CD4-positive, alpha-beta memory T cell (primary cell): ENCODE results near the gene AGAP6. TPM values are rescaled to one million over a fixed set of nuclear protein-coding genes. Genes with fewer than 3 reads are reported as not detected.
"Not testable (repeated sequence)": the region's sequence is repeated elsewhere in the genome, so short reads cannot be mapped to it uniquely, and the experiment has no call there.

Source experiments
- CTCF ChIA-PET: fragments of 350-600 bp; sonication (Branson Sonifier 250); formaldehyde crosslinking; loops from one replicate; lab custom pipeline; 2021; ENCODE audit warnings: inconsistent platforms; ENCODE audit not compliant: partially characterized antibody; lab: Charles Lee
- POLR2A ChIA-PET: fragments of 350-600 bp; sonication (Branson Sonifier 250); formaldehyde crosslinking; loops from one replicate; lab custom pipeline; 2021; ENCODE audit not compliant: partially characterized antibody; lab: Charles Lee
- DNase-seq, 5 donors: peaks; one replicate each; pipeline versions ENCODE4 v3.0.0 to v3.0.0-alpha.2; 2020 to 2022; ENCODE audit warnings: mixed read lengths in 1 of 5
- H3K27ac ChIP-seq: one replicate; pipeline ENCODE4 v1.7.0; 2013; ENCODE audit warnings: low read depth, low read length
- H3K27me3 ChIP-seq: 2 replicates; pipeline ENCODE4 v1.7.0; 2013; ENCODE audit warnings: mild to moderate bottlenecking, low read length, moderate library complexity; ENCODE audit not compliant: insufficient read depth
- H3K36me3 ChIP-seq: 2 replicates; pipeline ENCODE4 v1.7.0; 2013; ENCODE audit warnings: mild to moderate bottlenecking, low read length, moderate library complexity; ENCODE audit not compliant: insufficient read depth
- H3K4me1 ChIP-seq: 2 replicates; pipeline ENCODE4 v1.7.0; 2013; ENCODE audit warnings: mild to moderate bottlenecking, low read length, moderate library complexity; ENCODE audit not compliant: insufficient read depth
- H3K4me3 ChIP-seq, 2 donors: one replicate each; pipeline ENCODE4 v1.7.0; 2013; ENCODE audit warnings: low read length in 2 of 2, mild to moderate bottlenecking in 1 of 2
- H3K9me3 ChIP-seq, 2 donors: one replicate each; pipeline ENCODE4 v1.7.0; 2013; ENCODE audit warnings: low read length in 2 of 2, control low read depth in 1 of 2; ENCODE audit not compliant: control insufficient read depth in 1 of 2
- H3K27ac Mint-ChIP-seq, 7 donors: one replicate each; pipeline ENCODE4 v1.8.0; 2020 to 2021; ENCODE audit warnings: mixed read lengths in 7 of 7, mild to moderate bottlenecking in 6 of 7, inconsistent platforms in 3 of 7, moderate library complexity in 3 of 7
- H3K27me3 Mint-ChIP-seq, 2 donors: one replicate each; pipeline ENCODE4 v1.8.0; 2020 to 2021; ENCODE audit warnings: mixed read lengths in 2 of 2
- H3K36me3 Mint-ChIP-seq, 2 donors: one replicate each; pipeline ENCODE4 v1.8.0; 2020 to 2021; ENCODE audit warnings: mixed read lengths in 2 of 2, inconsistent platforms in 1 of 2, mild to moderate bottlenecking in 1 of 2
- H3K4me1 Mint-ChIP-seq, 4 donors: one replicate each; pipeline ENCODE4 v1.8.0; 2020 to 2021; ENCODE audit warnings: mixed read lengths in 4 of 4, mild to moderate bottlenecking in 1 of 4
- H3K4me3 Mint-ChIP-seq, 8 donors: one replicate each; pipeline ENCODE4 v1.8.0; 2020 to 2021; ENCODE audit warnings: mixed read lengths in 8 of 8, mild to moderate bottlenecking in 7 of 8, moderate library complexity in 6 of 8, inconsistent platforms in 3 of 8
- H3K9me3 Mint-ChIP-seq, 8 donors: one replicate each; pipeline ENCODE4 v1.8.0; 2020 to 2021; ENCODE audit warnings: mixed read lengths in 8 of 8, mild to moderate bottlenecking in 5 of 8, inconsistent platforms in 3 of 8, moderate library complexity in 1 of 8
- intact Hi-C: fragments of 100-400 bp; cut with micrococcal nuclease; formaldehyde crosslinking; loops from one replicate; pipeline ENCODE4 v1.15.1; 2023
- polyA plus RNA-seq, 2 donors: library from polyadenylated mRNA; unstranded; fragments of 300-500 nt; fragmentation: Illumina TruSeq; gene quantifications; one replicate each; pipeline ENCODE4 v1.2.3, GENCODE V29; 2021
- total RNA-seq, 2 experiments: library from RNA; stranded (reverse); gene quantifications; one replicate each; pipeline ENCODE4 v1.2.3, GENCODE V29; 2021

AGAP6 gene
- total RNA-seq (10 to 100 TPM; 20.2 to 22.4 TPM), polyA plus RNA-seq (1 to 10 TPM in 1 of 2 donors, under 1 TPM in 1; 0.49 to 1.9 TPM)

GRCh38 chr10:49988376-49988775 lies at the start of gene AGAP6:
Gene AGAP6 (plus strand): TSS chr10:49988406. CDS start chr10:49988716, 310 bp downstream.
- H3K4me1 ChIP-seq, DNase-seq, H3K4me3 Mint-ChIP-seq, H3K9me3 Mint-ChIP-seq, H3K9me3 ChIP-seq, intact Hi-C loops, H3K4me1 Mint-ChIP-seq, H3K36me3 ChIP-seq, POLR2A ChIA-PET, H3K27ac ChIP-seq, H3K4me3 ChIP-seq, CTCF ChIA-PET, H3K27me3 ChIP-seq, H3K36me3 Mint-ChIP-seq, H3K27ac Mint-ChIP-seq, H3K27me3 Mint-ChIP-seq: not testable (repeated sequence)

DNA sequence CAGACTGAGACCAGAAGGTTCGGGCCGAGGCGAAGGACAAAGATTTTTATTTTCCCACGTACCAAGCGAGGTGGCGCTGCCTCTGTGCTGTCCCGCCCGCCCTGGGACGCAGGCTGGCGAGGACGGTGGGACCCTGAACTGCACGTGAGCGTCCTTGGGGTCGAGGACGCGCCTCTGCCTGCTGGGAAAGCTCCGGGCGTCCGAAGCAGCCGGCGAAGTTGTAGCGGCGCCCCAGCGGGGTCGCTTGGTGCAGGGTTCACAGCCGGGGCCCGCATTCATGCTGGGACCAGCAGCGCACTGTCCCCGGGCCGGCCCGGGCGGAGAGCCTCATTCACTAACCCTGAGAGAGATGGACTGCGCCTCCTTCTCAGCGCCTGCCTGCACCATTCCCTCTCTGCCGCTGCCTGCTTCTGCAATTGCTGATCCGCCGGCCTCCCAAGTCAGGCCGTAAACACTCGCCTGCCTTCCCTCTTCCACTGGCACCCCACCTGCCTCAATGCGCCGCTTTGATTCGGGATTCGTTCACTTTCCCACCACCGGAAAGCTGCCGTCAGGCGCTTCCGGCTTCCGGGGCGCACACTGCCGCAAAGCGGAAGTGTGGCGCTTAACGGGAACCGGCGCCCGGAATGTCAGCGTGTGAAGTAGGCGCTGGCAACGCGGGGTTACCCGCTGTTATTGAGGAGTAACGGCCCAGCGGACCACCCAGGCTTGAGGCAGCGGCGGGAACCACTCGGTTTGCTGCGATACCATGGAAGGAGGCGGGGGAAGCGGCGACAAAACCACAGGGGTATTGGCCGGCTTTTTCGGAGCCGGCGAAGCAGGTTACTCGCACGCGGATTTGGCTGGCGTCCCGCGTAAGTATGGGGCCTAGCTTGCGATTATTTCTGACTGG lies 46.5 kb upstream of the AGAP6 start, which contains the start of the genes PARG and TIMM23B:
TSS of gene PARG (minus strand) at position 581 of the 892 bp plus-strand sequence. CDS start at position 279, 302 bp downstream.
TSS of gene TIMM23B (plus strand) at position 607 of the 892 bp plus-strand sequence. CDS start at position 749, 142 bp downstream.
- H3K36me3 ChIP-seq, CTCF ChIA-PET, POLR2A ChIA-PET, H3K9me3 ChIP-seq, H3K9me3 Mint-ChIP-seq, H3K27me3 ChIP-seq, H3K27me3 Mint-ChIP-seq: not testable (repeated sequence)
- Histone ChIP-seq H3K4me3 (peak within 1 kb of the TSS; percentile 84 to 91), H3K4me1 (peaks cover 26% of the 10 kb centered on the region), H3K27ac (peak within 1 kb of the TSS; percentile 64)
- peak; percentile 81 to 86 (median 86) for DNase-seq
- H3K4me3 Mint-ChIP-seq = peak within 1 kb of the TSS; percentile 98 to 100 (median 100)
- peak within 1 kb of the TSS; percentile 90 to 98 (median 96) for H3K27ac Mint-ChIP-seq
- intact Hi-C loops = loop anchor here (10.0 kb wide), 1 partner anchor 683 kb away; the partner anchor contains the start of gene SGMS1
- H3K4me1 Mint-ChIP-seq = peaks cover 18 to 49% (median 35%) of the 10 kb centered on the region in 4 donors
- H3K36me3 Mint-ChIP-seq = peaks cover 5 to 19% of the 10 kb centered on the region in 2 donors

DNA sequence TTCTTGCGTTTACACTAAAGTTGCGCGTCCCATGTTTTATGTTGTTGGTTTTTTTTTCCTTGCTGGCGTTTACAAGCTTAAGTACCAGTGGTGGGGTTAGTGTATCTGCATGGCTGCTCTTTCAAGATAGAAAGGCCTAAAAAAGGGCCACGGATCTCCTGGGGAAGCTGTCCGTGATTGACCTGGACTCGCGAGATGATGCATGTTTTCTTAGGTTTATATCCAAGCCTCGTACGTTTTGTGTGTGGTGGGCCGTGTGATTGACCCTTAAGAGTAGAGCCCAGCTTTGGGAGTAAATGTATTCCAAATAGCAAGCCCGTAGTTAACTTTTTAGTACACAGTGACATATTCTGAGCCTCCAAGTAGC lies 45.9 kb upstream of the AGAP6 start:
- H3K36me3 ChIP-seq, H3K9me3 ChIP-seq, H3K27me3 Mint-ChIP-seq, POLR2A ChIA-PET, DNase-seq, H3K9me3 Mint-ChIP-seq, H3K27me3 ChIP-seq, CTCF ChIA-PET: not testable (repeated sequence)
- Mint-ChIP-seq H3K27ac (peak overlapping the region; percentile 90 to 98 (median 96)), H3K36me3 (peaks cover 8 to 22% of the 10 kb centered on the region in 2 donors), H3K4me1 (peaks cover 19 to 49% (median 35%) of the 10 kb centered on the region in 4 donors), H3K4me3 (peak overlapping the region; percentile 98 to 100 (median 100))
- intact Hi-C loops = loop anchor here (10.0 kb wide), 1 partner anchor 682 kb away; the partner anchor contains the start of gene SGMS1
- H3K4me3 ChIP-seq = peak overlapping the region; percentile 84 to 91
- peak overlapping the region; percentile 64 for H3K27ac ChIP-seq
- peaks cover 26% of the 10 kb centered on the region for H3K4me1 ChIP-seq

DNA sequence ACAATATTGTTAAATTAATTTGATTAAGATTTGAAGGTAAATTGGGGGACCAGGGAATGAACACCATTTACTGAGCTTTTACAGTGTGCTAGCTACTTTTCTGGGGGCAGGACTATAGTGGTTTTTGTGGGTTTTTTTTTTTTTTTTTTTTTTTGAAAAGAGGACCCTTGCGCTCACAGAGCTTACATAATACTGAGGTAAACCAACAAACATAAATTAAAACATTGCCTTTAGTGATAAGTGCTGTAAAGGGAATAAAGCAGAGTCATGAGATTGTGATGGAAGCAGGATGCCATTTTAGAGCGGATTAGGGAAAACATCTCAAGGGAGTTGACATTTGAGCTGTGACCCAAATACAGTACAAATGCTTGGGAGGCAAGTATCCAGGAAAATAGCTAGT lies 44.6 kb upstream of the AGAP6 start:
- peaks cover 26% of the 10 kb centered on the region for H3K4me1 ChIP-seq
- POLR2A ChIA-PET, H3K27me3 ChIP-seq, H3K4me3 ChIP-seq, H3K9me3 Mint-ChIP-seq, DNase-seq, H3K9me3 ChIP-seq, CTCF ChIA-PET, H3K27me3 Mint-ChIP-seq, H3K36me3 ChIP-seq, H3K27ac ChIP-seq: not testable (repeated sequence)
- Mint-ChIP-seq H3K36me3 (peaks cover 9 to 23% of the 10 kb centered on the region in 2 donors), H3K4me1 (peaks cover 21 to 44% (median 32%) of the 10 kb centered on the region in 4 donors), H3K27ac (peak overlapping the region in 2 of 7 donors; percentile 23 to 31), H3K4me3 (peak overlapping the region in 7 of 8 donors; percentile 4 to 66 (median 35))
- intact Hi-C loops = loop anchor here (10.0 kb wide), 1 partner anchor 681 kb away; the partner anchor contains the start of gene SGMS1

GRCh38 chr10:49948142-49948541 lies 40.1 kb upstream of the AGAP6 start:
- H3K4me1 ChIP-seq, DNase-seq, H3K4me3 Mint-ChIP-seq, H3K27me3 ChIP-seq, H3K9me3 Mint-ChIP-seq, H3K27ac ChIP-seq, CTCF ChIA-PET, H3K9me3 ChIP-seq, H3K36me3 ChIP-seq, H3K27ac Mint-ChIP-seq, H3K27me3 Mint-ChIP-seq, POLR2A ChIA-PET, H3K4me3 ChIP-seq: not testable (repeated sequence)
- H3K36me3 Mint-ChIP-seq = peaks cover 15 to 24% of the 10 kb centered on the region in 2 donors
- H3K4me1 Mint-ChIP-seq = peaks cover 10 to 13% (median 12%) of the 10 kb centered on the region in 4 donors
- intact Hi-C loops = loop anchor here (10.0 kb wide), 1 partner anchor 677 kb away; the partner anchor contains the start of gene SGMS1

GRCh38 chr10:49948737-49949136 lies 39.5 kb upstream of the AGAP6 start:
- H3K4me3 Mint-ChIP-seq, DNase-seq, H3K27ac Mint-ChIP-seq, H3K27ac ChIP-seq, H3K9me3 Mint-ChIP-seq, H3K27me3 Mint-ChIP-seq, H3K36me3 ChIP-seq, H3K27me3 ChIP-seq, CTCF ChIA-PET, H3K9me3 ChIP-seq, POLR2A ChIA-PET, H3K4me1 ChIP-seq, H3K4me3 ChIP-seq: not testable (repeated sequence)
- peaks cover 8 to 12% (median 9%) of the 10 kb centered on the region in 4 donors for H3K4me1 Mint-ChIP-seq
- intact Hi-C loops = loop anchor here (10.0 kb wide), 1 partner anchor 676 kb away; the partner anchor contains the start of gene SGMS1
- H3K36me3 Mint-ChIP-seq = peaks cover 15 to 23% of the 10 kb centered on the region in 2 donors

- H3K27me3 ChIP-seq, H3K4me3 Mint-ChIP-seq, intact Hi-C loops, H3K36me3 ChIP-seq, POLR2A ChIA-PET, H3K27me3 Mint-ChIP-seq, H3K4me1 Mint-ChIP-seq, H3K27ac ChIP-seq, DNase-seq, H3K4me3 ChIP-seq, H3K9me3 ChIP-seq, H3K9me3 Mint-ChIP-seq, H3K4me1 ChIP-seq, CTCF ChIA-PET: not testable (repeated sequence)
- Mint-ChIP-seq H3K27ac (peak overlapping the region in 1 of 7 donors; percentile 27), H3K36me3 (peaks cover 19 to 26% of the 10 kb centered on the region in 2 donors)
Measured at GRCh38 chr10:49952006-49952405, 36.2 kb upstream of the AGAP6 start.
